Activated naive CD4-positive, alpha-beta T cell treated with anti-CD3 and anti-CD28 coated beads, Interleukin-2, amount 50 U/mL, for 16 hours (primary cell): Measurements from ENCODE around the gene SNX5.

Source experiments
- DNase-seq: peaks from one replicate; pipeline ENCODE4 v3.0.0-alpha.2; 2020

Gene SNX5

DNA sequence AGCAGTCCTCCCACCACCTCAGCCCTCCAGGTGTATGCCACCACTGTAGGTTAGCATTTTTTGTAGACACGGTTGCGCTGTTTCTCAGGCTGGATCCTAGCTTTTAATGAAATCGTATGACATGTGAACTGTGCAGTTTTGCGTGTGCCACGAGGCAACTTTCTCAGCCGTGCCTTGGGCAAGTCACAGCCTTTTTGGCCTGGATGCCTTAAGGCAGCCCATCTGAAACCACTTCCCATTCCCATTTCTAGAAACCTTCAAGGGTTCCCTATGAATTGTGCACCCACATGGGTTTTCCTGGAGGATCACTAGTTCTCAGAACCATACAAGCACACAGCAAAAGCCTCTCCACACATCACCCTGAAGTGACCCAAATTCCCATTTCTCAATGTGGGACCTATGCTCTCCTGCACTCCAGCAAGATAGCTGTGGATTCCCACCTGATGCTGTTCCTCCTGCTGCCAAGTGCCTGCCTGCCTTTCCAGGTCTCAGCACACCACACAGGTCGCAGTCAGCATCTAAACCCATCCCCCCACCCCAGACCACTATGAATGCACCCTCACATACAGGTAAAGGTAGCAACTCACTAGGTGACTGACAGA is 28.9 kb downstream of the SNX5 start:
- no peak for DNase-seq

DNA sequence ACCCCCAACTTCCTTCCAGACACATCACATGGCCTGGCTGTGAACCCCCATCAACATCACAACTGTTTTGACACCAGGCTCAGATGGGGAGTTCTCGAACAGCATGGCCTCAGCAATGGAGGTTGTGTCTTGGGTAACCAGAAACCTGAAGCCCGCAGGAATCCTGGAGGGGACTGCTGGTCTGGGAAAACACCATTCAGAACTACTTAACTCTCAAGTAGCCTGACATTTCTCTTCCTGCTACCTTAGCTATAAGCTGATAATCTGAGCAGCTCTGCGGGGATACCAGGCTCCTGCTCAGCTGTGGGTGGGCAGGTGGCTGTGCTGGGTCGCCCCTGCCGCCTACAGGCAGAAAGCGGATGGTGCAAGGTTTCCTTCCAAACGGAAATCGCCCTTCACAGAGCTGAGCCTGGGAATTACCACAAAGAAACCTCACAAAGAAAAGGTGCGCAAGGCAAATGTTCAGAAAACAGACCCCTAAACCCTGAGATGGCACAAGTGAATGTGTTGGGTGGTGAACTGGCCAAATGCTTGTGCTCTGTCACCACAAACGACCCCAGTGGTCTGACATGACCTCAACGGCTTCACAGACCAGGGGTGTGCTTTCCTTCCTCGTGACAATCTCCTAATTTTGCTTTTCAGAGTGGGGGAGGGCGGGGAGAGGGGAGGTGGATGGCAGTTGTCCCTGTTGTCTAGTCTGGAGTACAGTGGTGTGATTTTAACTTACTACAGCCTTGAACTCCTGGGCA is 29.5 kb downstream of the SNX5 start:
- DNase-seq = peak; percentile 43

DNA sequence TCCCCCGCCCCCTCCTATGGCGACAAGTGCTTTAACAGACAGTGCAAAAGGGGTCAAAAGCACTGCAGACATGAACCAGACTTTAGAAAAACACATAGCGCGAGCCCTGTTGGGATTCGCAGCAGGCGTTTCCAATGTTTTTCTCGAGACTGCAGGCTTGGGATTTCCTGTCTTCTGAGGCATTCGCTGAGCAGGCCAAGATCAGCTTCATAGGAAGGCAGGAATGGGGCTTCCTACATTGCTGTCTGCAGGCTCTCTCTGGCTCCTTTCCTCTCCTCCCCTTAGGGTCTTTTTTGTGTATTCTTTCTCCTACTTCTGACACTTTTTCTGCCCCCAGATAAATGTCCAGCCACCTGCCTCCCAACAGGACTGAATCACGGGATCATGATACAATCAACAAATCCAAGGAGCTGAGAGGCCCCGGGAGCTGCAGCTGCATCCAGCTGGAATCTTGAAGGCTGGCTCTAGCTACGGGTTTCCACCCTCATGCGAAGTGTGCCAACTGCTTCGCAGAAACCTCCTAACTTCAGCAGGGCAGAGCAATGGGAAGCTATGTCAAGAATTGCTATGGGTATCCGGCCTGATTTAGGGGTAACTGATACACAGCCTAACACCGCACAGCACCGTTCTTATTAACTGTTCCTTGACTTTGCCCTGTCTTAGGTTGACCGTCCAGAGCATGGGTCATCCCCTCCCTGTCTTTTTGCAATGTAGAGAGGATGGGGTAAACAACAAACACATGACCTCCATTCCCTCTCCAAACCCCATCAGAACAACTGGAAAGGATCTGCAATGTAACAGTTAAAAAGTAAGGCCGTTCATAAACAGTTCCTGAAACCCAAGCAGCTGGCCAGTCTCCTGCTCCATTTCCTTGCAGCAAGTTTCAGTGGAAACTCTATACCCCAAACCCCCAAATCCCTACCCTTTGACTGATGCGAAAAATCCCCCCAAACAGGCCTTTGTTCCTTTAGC is 31.5 kb downstream of the SNX5 start:
- DNase-seq = no peak

DNA sequence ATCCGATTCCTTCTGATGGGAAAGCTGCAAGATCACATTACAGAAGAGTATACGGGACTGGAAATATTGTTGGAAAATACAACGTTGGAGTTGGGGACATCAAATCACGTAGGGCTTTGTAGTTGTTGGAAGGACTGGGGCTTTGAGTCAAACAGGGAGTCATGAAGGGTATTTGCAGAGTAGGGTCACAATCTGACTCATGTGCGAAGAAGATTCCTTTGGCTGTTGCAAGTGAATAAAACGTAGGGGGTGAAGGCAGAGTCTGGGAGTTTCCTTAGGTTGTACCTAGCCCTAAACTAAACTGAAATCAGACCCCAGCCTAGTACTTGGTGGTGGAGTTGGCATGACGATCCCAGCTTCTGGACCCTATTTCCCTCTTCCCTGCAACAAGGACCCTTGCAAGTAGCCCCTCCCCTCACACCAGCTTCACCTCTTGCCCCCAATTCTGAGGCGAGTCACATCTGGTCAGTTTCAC is 32.3 kb downstream of the SNX5 start:
- DNase-seq = no peak

DNA sequence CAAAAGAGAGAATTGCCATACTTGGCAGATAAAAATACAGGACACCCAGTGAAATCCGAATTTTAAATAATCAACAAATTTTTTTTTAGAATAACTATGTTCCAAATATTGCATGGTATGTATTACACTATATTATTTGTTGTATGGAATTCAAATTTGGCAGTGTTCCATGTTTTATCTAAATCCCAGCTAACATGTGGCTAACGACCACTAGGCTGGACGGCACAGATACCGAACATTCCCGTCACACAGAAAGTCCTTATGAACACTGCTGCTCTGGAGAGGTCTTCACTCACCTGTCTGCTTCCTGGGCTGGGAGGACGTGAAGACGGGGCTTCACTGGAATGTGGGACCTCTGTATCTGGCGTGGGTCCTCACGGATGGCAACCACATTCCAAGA is 32.8 kb downstream of the SNX5 start:
- no peak for DNase-seq

DNA sequence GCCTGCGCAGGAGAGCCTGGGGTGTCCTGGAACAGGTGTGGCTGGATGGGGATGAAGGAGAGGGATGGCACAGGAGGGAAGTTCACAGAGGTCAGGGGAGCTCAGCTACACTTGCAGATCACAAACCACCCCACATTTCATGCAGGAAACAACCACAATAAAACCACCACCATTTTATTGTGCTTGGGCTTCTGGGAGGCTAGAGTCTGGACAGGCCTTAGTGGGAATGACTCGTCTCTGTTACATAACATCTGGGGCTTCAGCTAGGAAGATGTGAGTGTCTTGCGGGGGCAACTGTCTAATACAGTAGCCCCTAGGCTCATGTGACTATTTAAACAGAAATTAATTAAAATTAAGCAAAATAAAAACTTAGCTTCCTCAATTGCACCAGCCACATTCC is 33.4 kb downstream of the SNX5 start:
- DNase-seq = no peak

DNA sequence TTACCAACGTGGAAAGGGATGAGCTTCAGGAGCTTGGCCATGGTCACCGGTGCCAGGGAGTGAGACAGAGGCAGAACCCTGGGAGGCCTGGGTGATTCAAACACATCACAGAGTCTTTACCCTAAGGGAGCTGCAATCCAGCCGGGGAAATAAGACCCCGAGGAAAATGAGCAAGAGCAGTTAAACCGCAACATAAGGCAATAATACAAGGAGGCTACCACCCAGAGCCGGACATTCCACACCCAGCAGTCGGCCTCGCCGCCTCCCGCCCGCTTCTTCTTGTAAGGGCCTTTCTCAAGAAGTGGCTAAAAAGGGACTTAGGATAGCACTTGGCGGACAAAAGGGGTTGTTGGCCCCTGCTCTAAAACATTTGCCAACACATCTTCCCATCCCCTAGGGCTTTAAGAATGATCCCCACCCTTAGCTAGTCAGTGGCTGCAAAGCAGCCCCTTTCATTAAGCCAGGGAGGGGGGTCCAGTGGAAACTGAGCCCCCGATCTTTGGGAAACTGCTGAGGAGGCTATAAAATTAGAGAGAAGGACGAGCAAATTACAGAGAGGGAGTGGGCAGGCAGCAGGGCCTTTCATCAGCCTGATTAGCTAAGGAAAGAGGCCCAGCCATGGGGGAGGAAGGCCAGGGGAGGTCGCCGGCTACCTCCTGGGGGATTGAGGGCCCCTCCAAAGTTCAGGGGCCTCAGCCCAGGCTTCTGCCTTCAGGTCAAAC is 34.3 kb downstream of the SNX5 start:
- no peak for DNase-seq

DNA sequence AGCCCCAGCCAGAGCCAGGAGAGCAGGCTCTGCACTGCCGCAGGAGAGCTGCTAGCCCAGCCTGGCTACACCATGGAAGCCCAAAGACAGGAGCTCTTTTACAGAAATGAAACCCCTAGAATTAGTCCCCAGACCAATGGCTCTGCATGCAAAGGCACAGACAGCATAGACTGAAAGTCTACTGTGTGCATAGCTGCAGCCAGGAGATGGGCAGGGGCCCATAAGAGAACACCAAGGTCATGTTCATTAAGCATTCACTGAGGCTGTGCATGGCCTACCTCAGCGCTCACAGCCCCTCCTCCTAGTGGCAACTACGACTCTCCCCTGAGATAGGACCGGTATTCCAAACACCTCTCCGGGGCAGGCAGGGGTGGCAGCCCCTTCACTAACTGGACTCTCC is 34.9 kb downstream of the SNX5 start:
- no peak for DNase-seq

DNA sequence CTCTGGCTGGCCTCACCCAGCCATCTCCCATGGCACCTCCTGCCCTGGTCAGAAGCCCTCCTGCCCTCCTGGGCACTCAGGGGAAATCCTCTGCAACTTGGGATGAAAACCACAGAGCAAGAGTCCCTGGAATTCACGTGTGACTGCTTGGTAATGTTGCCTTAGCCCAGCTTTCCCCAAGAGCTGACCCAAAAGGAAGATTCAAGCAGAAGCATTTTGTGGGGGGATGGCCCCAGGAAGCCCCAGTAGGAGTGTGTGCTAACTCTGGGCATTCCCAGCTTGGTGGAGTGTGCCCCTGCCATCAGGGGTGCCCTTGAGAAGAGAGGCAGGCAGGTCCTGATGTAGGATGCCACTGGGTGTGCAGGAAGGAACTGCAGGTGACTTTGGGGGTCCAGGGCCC is 35.5 kb downstream of the SNX5 start:
- DNase-seq = no peak

DNA sequence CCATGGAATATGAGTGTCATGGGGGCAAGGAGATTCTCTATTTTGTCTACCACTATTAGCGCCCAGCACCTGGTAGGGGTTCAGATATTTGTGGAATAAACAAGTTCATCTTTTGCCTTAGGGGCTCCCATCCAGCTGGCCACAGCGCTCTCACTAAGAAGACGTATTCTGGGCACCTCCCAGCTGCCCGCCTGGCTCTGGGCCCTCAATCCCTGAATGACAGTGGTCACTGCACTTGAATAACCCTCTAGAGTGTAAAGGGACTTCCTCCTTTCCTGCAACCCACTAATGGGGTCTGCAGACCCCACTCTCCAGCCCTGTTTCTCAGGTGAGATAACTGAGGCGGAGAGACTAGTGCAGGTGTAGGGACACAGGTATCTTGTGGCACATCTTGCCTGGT is 36.2 kb downstream of the SNX5 start:
- DNase-seq = no peak

DNA sequence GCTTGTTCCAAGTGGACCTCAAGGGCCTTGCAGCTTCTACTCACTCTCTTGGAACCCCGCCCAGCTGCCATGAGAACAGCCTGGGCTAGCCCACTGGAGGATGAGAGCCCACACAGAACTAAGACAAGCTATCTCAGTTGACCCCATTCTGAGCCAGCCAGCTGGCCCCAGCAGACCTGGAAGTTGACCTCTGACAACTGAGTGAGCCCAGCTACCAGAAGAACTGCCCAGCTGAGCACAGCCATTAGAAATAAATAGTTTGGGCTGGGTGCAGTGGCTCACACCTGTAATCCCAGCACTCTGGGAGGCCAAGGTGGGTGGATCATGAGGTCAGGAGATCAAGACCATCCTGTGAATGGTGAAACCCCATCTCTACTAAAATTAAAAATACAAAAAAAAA is 37.1 kb downstream of the SNX5 start:
- no peak for DNase-seq

DNA sequence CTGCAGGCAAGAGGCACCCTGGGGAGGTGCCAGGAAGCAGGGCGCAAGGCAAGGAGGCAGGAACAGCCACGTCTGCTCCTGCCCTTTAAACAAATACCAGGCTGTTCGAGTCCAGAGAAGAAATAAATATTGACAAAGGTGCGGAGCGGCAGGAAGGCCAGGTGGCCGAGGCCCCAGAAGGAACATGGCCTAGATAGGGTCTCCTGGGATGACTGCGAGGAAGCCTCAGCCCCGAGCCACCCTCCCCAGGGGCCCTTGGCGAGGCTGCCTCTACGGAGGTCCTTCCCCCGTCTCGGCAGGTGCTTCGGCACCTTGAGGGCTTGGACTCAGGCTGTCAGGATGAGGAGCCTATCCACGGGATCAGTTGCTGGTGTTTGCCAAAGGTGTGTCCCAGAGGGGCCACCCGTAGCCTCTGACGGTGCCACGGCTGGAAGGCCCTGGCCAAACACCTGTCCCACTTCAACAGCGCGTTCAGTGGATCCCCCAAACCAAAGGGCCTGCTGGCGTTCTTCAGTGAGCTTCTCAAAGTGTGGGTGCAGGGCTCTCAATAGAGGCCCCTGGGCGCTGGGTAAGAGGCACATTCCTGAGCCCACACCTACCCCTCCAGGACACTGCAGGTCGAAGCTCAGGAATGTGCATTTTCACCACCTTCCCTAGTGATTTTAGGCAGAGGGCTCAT is 39.8 kb downstream of the SNX5 start:
- DNase-seq = no peak

DNA sequence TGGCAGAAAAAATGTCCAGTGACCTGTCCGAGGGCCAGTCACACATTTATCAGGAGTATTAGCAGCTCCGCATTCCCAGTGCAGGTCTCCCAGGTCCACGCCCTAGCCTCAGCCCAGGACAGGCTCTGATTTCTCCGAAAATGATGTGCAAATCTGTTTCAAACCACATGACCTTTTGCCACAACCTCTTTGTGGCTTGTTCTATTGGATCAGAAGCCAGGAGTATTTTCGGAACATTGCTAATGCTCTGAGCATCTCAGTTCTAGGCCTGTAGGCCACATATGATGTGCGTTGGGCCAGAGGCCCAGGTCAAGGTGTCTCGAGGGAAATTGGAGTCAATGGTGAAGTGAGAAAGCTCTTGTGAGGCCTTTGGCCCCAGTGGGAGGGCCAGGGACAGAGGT is 40.4 kb downstream of the SNX5 start:
- DNase-seq = no peak

DNA sequence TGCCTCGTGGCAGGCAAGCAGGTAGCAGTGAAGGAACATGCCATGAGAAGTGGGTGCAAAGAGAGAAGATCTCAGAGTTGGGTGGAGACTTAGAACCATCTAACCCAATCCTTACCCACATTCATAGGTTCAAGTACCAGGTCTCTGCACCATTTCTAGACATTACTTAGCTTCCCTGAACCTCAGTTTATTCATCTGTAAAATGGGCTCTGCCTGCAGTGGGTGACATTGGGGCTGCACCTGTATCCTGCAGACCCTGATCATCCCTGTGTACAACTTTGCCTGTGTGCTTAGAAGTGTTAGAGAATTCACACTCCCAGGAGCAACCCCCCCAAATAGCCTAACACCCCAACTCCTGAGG is 42.7 kb downstream of the SNX5 start:
- no peak for DNase-seq

DNA sequence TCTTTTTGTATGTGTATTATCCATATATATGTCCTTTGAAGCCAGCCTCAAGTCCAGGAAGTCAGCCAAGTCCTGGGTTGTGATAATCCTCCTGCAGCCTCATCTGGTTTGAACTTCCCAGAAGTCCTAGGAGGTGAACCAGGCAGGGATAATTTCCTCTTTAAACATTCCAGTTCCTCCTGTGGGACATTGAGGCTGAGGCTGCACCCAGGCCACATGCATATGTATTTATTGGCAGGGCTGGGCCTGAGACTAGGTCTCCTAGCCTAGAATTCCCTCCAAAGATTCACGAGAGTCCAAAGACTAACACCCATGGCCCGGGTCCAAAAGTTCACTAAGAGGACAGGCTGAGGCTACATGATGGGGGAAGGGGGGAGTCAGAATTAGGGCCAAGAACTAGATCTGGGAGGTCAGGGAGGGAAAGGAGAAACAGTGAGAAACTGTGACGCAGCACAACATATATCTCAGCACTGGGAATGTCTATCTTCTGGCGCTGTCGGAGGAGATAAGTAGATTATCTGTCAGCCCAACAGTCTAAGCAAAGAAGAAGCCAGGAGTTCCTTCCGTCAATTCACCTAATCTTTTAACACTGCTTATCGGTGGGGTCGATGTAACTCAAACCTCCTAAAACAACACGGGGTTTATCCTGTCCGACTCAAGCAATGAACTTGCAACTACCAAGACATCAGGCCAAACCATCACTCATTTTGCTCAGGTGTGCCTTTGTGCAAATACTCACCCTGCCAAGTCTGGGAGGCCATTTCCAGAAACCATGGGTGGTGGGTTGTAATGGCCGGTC is 43.3 kb downstream of the SNX5 start:
- DNase-seq = no peak

DNA sequence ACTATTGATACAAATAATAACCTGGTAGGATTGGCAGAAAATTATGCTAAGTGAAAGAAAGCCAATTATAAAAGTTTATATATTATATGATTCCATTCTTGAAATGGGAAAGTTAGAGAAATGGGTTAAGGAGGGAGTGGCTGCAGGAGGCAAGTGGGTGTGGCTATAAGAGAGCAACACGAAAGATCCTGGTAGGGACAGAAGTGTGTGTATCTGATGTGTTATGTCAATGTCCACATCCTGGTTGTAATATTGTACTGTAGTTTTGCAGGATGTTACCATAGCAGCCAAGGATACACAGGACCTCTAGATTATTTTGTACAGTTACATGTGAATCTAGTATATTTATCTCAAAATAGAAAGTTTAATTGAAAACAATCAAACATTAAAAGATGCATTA is 46.8 kb downstream of the SNX5 start:
- no peak for DNase-seq

DNA sequence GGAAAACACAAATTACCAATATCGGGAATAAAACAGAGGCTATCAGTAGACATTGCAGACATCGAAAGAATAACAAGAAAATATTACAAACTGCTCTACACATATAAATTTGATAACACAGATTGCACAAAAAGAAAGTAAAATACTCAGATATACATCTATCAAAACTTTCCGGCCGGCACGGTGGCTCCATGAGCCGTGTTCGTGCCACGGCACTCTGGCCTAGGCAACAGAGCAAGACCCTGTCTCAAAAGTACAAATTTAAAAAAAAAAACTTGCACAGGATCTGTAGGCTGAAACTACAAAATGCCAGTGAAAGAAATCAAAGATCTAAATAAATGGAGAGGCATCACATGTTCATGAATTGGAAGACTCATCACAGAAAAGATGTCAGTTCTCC is 49.4 kb downstream of the SNX5 start:
- no peak for DNase-seq

DNA sequence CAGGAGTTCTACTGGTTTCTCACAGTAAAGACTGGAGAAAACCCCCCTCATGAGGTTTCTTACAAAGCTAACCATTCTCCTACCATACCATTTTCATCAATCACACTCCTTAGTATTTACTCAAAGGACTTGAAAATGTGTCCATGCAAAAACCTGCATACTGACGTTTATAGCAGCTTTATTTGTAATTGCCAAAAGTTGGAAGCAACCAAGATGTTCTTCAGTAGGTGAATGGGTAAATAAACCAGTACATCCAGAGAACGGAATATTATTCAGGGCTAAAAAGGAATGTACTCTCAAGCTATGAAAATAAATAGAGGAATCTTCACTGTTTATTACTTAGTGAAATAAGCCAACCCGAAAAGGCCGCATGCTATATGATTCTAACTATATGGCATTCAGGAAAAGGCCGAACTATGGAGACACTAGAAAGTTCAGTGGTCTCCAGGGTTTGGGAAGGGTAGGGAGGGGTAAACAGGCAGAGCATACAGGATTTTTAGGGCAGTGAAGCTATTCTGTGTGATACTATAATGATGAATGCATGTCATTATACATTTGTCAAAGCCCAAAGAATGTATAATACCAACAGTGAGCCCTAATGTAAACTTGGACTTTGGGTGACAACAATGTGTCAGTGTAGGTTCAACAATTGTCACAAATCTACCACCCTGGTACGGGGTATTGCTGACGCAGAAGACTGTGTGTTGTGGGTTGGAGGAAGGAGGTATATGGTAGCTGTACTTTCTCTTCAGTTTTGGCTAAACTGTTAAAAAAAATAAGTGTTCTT is 50.6 kb downstream of the SNX5 start:
- DNase-seq = no peak

DNA sequence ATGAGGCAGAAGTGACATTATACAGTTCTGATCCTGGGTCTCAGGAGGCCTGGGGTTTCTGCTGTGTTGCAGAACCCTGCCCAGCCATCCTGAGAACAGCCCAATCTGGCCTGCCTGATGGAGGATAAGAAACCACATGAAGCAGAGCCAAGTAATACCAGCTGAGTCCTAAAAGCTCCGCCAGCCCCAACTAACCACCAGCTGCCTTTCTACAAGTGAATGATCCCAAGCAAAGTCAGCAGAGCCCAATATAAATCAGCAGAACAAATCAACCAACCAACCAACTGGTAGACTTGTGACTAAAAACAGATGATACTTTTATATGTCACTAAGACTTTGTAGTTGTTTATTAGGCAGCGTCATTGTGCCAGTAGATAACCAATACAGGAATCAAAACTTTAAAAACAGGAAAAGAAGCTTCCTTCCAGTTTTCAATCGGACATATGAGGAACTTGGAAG is 52.1 kb downstream of the SNX5 start:
- no peak for DNase-seq

DNA sequence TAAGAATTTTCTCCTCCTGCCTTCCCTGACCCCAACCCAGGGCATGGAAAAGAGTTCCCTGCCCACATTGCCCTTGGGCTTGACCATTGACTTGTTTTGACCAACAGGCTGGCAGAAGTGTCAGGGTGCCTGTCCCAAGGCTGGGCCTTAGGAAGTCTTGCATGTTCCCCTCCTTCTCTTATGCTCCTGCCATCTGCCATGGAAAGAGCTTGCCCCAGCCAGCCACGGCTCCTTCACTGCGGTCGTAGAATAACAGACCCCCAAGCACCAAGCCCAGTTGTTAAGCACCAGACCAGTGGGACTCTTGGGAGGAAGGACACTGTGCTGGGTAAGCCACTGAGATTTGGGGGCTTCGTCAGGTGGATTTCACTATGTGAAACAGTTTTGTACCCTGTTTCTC is 53.6 kb downstream of the SNX5 start:
- no peak for DNase-seq

DNA sequence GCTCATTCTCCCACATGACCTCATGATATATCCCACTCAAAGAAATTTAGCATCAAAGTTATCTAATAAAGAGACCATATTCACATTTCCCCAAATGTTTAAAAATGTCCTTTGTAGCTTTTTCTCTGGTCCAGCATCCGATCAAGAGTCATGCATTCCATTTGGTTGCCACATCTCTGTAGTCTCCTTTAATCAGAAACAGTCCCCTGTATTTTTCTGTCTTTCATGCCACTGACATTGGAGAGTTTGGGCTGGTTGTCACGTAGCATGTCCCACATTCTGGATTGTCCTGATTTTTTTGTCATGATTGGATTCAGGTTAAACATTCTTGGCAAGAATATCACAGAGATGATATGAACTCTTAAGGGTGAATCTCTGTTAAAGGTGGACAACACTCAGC is 55.7 kb downstream of the SNX5 start:
- DNase-seq = no peak
